HG03045 (cell line): Measurements from ENCODE around the gene CST6.
"Not testable (repeated sequence)": the region's sequence is repeated elsewhere in the genome, so short reads cannot be mapped to it uniquely, and the experiment has no call there.

ENCODE experiments used
- ATAC-seq: cut with Tn5 transposase; IDR thresholded peaks from one replicate; pipeline ENCODE4 v1.9.1; 2021; ENCODE audit warnings: mild to moderate bottlenecking, moderate library complexity; ENCODE audit not compliant: unreplicated experiment

CST6 gene

GRCh38 chr11:65983589-65983987 is 28.2 kb upstream of the CST6 start:
- ATAC-seq = no peak

- no peak for ATAC-seq
Observed at GRCh38 chr11:65987336-65987735, 24.5 kb upstream of the CST6 start.

GRCh38 chr11:65988791-65989592 is 22.8 kb upstream of the CST6 start:
- ATAC-seq = peak; percentile 88

DNA sequence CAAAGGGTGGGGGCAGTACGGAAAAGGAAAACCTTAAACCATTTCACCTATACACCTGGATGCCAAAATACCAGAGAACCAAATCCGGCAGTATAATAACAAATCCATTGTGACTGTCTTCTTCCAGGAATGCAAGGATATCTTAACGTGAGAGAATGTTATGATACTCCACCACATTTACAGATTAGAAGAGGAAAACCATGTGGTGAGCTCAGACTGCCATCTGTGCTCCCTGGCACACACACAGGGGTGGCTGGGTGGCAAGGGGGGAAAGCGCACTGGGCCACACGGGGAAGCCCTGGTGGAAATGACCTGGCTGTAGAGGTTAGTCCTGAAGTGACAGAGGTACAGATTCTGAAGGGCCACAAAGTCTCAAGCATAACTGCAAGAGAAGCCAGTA is 19.8 kb upstream of the CST6 start:
- no peak for ATAC-seq

DNA sequence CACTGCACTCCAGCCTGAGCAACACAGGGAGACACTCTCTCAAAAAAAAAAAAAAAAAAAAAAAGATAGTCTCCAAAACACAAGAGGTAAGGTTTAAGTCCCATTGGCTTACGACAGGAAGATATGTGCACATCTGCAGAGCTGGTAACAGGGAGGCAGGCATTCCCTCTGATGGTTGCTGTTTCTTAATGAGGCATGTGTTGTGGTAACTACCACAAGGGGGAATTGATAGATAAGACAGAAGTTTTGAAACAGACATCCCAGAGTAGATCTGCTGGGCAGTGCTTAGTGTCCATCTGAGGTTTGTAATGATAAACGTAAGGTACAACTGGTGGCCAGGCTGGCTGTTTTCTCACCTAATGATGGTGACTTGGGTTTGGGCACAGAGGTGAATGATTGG is 14.5 kb upstream of the CST6 start:
- ATAC-seq = no peak

GRCh38 chr11:66001942-66002647 is 9.7 kb upstream of the CST6 start, which contains the start of the genes BANF1 and EIF1AD:
BANF1 (plus strand) TSS chr11:66002503; CDS start chr11:66003251, 748 bp downstream.
EIF1AD (minus strand) TSS chr11:66002157; CDS start chr11:66000389, 1,768 bp downstream.
- peak; percentile 70 for ATAC-seq

DNA sequence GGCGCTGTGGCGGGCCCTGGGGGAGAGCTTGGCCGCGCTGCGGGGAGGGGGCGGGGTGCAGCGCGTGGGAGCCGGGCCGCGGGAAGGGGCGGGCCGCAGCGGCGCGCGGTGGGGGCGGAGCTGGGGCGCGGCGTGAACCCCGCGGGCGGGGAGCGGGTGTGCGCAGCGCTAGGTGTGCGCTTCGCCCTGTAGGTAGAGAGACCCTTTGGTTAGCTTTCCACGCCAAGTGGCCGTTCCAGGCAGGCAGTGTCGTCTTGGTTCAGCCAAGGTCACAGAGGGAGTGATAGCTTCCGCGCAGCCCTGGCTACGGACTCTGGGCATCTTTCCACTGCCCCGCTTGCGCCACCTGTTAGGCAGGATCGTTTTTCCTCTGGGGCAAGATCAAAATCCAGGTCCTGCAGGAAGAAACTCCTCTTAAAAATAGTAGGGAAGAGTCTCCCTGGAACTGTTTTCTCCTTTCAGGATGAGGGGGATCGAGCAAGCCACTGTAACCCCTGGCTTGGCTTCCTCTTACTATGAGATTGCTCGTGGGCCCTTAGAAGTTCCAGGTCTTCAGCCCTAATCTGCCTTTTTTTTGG is 9.1 kb upstream of the CST6 start:
- peak; percentile 50 for ATAC-seq

- no peak for ATAC-seq
Observed at GRCh38 chr11:66003291-66003690, 8.5 kb upstream of the CST6 start.

GRCh38 chr11:66004186-66004585 is 7.6 kb upstream of the CST6 start:
- no peak for ATAC-seq

DNA sequence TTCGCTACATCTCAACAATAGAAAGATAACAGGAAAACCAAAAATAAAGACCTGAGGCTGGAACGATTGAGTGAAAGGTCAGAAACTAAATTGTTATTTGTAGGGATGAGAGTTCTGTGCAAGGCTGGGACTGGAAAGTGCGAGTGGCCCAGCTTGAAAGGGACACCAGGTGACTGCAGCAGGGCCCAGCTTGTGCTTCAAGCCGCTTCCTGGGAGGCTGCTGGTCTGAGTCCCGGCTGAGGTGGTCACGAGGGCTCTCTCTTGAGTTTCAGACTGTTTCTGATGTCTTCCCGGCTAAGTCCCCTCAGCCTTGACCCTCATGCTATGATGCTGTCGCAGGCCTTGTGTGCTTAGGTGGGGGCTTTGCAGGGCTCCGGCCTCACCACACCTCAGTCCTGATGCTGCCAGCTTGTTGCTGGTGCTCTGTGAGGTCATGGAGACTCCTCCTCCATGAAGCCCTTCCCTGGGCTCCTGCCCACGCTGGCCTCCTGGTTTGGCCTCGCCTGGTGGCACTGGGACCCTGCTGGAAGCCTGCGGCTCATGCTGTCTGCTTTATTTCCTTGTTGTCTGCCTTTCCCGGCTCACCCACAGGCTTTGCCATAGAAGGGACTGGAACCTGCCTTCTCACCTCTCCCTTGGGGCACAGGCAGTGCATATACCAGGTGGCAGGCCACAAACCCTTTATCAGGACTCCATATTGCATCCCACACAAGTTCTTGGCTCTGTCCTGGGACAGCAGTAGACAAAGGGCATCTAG is 5.5 kb upstream of the CST6 start:
- ATAC-seq = no peak

DNA sequence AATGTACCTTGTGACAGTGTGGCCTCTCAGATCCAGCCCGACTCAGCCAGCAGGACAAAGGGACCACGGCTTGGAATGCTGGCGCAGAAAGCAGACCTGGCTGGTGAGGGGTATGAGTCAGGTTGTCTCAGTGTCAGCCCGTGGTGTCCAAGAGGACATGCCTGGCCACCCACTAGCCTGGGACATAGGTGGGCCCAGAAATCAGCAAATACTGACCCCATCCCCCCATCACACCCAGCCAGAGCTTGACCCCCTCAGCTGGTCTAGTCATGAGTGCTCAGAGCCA is 5.0 kb upstream of the CST6 start:
- ATAC-seq = no peak

DNA sequence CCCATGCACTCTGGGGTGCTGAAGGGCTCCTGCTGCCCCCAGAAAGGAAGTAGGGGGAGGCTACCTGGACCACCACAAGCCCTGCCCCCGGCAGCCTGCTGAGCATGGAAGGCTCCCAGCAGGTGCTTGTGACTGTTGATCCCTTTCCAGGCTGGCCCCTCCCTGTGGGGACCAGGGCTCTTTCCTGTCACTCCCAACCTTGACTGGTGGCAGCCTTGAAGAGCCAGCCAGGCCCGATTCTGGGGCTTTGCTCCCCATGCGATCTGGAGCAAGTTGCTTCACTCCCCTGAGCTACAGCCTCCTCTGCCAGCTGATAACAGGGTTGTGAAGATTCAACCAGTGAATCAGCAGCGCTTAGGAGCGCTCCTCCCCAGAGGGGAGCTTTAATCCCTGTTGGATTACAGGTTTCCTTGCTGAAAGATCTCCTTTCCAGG is 4.6 kb upstream of the CST6 start:
- ATAC-seq = no peak

DNA sequence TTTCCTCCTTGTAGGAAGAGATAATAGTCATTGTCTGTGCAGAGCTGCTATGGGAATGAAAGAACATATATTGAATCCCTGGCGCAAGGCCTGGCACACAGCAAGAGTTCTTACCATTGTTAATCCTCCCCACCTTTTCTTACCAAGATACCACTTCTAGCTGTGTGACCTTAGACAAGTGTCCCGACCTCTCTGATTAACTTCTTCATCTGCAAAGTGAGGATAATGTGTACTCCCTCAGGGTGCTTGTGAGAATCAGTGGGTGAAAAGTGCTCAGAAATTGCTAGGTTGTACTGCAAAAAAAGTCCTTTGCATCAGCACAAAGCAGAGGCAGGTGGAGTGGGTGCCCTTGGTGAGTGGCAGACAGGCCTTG is 3.7 kb upstream of the CST6 start:
- ATAC-seq = no peak

- no peak for ATAC-seq
Observed at GRCh38 chr11:66008468-66009101, 3.2 kb upstream of the CST6 start.

GRCh38 chr11:66010036-66010435 is 1.8 kb upstream of the CST6 start:
- ATAC-seq = not testable (repeated sequence)

- ATAC-seq = no peak
Observed at GRCh38 chr11:66011239-66011784, 496 bp upstream of the CST6 start.

- no peak for ATAC-seq
Observed at GRCh38 chr11:66012371-66012945, 650 bp downstream of the CST6 start.

DNA sequence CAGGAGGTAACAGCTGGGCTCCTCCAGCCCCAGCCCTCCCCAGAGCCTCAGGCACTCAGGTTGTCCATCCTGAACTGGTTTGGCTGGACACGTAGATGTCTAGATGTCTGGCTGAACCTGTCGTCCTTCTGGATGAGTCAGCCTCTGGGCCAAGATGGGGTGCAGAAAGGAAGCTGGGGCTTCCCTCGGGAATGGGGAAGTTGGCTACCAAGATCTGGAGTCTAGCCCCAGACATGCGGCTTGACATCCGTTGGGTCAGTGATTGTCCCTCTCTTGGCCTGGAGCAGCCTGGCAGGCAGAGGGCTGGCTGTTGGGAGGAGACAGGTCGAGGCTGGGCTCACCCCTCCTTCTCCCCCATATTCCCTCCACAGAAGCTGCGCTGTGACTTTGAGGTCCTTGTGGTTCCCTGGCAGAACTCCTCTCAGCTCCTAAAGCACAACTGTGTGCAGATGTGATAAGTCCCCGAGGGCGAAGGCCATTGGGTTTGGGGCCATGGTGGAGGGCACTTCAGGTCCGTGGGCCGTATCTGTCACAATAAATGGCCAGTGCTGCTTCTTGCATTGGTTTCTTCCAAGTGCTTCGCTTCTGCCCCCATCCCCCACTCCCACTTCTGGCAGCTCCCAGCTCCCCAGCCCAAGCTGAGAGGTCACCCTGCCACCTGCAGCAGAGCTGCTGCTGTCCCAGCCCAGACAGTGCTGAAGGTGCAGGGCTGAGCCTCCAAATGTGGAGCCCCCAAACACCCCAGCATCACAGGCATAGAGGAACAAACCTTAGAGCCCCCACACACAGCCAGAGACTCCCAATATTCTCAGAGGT is 1.3 kb downstream of the CST6 start:
- ATAC-seq = no peak

DNA sequence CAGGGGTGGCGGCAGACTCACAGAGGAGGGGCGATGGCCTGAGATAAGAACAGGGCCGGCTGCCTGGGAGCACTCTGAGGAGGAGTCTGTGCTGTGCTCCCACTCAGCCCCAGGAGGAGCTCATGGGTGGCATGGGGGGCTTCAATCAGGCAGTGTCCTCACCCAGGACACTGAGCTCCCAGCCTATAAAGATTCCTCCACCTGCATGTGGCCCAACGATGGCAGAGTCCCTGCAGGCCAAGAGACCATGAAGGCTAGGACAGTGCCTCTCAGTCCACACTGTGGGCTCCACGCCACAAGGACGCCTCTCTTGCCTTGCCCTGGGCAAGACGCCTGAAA is 1.9 kb downstream of the CST6 start:
- no peak for ATAC-seq
